Measurements from ENCODE around the gene PCDH15. TPM values are rescaled to one million over a fixed set of nuclear protein-coding genes. Genes with fewer than 3 reads are reported as not detected.

The PCDH15 gene
- total RNA-seq, 4 donors from 2014 or later = 0.14 to 0.48 (median 0.37) TPM; not detected in 1

DNA sequence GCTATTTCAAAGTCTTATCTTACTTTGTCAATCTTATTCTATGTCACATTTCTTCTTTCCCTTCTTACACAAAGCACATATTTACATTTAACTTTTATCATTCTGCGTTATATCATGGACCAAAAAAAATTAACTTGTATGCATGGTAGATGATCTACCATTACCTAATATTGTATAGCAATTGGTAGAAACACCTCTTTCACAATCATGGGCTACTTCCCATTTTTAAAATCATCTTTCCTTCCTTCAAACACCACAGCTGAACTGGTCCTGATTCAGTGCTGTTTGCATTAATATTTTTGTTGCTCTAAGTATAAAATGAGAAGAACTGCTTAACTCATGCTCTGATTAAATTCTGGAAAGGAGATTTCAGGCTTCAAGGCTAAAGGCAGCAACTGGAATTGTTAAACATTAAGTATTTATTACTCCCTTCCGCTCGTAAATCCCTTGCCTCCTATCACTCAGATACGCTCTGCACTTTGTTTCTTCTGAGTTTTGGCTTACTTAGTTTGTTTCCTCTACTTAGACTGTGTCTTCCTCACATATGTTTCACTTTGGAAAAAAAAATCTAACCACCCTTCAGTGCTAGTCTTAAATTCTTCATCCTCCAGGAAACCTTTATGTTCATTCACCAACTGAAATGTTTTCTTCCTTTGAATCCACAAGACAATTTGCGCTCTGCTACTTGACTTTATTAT lies 901.4 kb downstream of the PCDH15 start:
- DNase-seq = no peak
- H3K4me1 ChIP-seq = peaks cover 0 to 8% (median 3%) of the 10 kb centered on the region in 4 donors
- H3K36me3 ChIP-seq = no peaks in the 10 kb centered on the region
- intact Hi-C loops (cut with DNase I; ENCODE audit: low total_unique reads) (no loop called here), in situ Hi-C loops (cut with MboI; ENCODE audit: low pct_ligation_motif_present in 1 of 4, low pct_unique_long_range_greater_than_20kb in 1 of 4, low sequenced_read_pairs in 3 of 4) (no loop called here)
- 32 to 39% methylated on average over 5 of the region's 5 CpGs for WGBS, 2 donors (ENCODE audit: low coverage in 1 of 2)
- no peak overlapping the region for H3K27ac ChIP-seq
- H3K4me3 ChIP-seq = no peak overlapping the region
- no peaks in the 10 kb centered on the region for H3K9me3 ChIP-seq
- TF ChIP-seq POLR2AphosphoS5 (IDR thresholded peaks at IDR 0.05) (no peak), EP300 (IDR thresholded peaks at IDR 0.05; ENCODE audit: low read depth) (no peak)
- TF ChIP-seq, protein P1, sequence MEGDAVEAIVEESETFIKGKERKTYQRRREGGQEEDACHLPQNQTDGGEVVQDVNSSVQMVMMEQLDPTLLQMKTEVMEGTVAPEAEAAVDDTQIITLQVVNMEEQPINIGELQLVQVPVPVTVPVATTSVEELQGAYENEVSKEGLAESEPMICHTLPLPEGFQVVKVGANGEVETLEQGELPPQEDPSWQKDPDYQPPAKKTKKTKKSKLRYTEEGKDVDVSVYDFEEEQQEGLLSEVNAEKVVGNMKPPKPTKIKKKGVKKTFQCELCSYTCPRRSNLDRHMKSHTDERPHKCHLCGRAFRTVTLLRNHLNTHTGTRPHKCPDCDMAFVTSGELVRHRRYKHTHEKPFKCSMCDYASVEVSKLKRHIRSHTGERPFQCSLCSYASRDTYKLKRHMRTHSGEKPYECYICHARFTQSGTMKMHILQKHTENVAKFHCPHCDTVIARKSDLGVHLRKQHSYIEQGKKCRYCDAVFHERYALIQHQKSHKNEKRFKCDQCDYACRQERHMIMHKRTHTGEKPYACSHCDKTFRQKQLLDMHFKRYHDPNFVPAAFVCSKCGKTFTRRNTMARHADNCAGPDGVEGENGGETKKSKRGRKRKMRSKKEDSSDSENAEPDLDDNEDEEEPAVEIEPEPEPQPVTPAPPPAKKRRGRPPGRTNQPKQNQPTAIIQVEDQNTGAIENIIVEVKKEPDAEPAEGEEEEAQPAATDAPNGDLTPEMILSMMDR (IDR thresholded peaks at IDR 0.05) = no peak
- H3K27me3 ChIP-seq = no peaks in the 10 kb centered on the region

DNA sequence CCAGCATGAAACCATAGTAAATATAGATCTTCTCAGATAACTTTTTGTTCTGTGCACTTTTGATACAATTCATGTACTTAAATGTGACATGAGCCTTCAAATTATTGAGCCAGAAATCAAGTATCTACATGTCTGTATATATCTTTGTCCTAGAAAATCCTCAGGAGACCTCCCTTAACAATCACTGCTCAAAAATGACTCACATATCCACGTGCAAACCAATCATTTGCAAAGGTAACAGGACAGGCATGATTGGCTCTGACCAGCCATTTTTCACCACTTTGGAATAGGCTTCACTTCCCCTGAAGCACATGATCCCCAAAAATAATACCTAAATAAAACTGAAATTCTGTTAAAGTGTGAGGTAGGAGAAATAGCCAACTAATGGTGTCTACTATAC lies 902.5 kb downstream of the PCDH15 start:
- TF ChIP-seq EP300 (IDR thresholded peaks at IDR 0.05; ENCODE audit: low read depth) (no peak), POLR2A (IDR thresholded peaks at IDR 0.05) (no peak)
- TF ChIP-seq, protein P1 (IDR thresholded peaks at IDR 0.05) = no peak
- Histone ChIP-seq H3K27me3 (no peaks in the 10 kb centered on the region), H3K36me3 (no peaks in the 10 kb centered on the region), H3K9me3 (no peaks in the 10 kb centered on the region), H3K27ac (no peak overlapping the region), H3K4me1 (peaks cover 0 to 8% (median 3%) of the 10 kb centered on the region in 4 donors), H3K4me3 (no peak overlapping the region)
- intact Hi-C loops (cut with DNase I; ENCODE audit: low total_unique reads) = no loop called here
- in situ Hi-C loops (cut with MboI; ENCODE audit: low pct_ligation_motif_present in 1 of 4, low pct_unique_long_range_greater_than_20kb in 1 of 4, low sequenced_read_pairs in 3 of 4) = no loop called here
- no peak for DNase-seq
- 32 to 40% methylated on average over 1 of the region's 1 CpG for WGBS, 2 donors (ENCODE audit: low coverage in 1 of 2)

DNA sequence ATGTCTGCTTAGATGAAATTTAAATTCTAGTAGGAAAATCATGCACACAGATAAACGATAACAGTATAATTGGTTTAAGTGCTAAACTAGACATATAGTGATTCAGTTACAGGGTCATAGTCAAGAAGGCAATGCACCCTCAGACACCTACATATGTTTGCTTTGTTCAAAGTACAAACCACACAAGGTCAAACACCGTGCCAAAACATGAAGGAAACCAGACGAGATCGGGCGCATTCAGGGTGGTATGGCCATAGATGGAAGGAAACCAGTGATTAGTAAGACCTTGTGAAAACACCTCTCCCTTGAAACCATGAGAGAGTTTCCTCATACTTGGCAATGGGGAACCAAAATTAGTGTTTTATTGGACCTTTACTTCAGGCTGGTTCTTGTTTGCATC lies 906.9 kb downstream of the PCDH15 start:
- TF ChIP-seq, protein P1 (IDR thresholded peaks at IDR 0.05) = no peak
- no peak for TF ChIP-seq POLR2AphosphoS5 (IDR thresholded peaks at IDR 0.05)
- TF ChIP-seq POLR2A (IDR thresholded peaks at IDR 0.05) = no peak
- TF ChIP-seq EP300 (IDR thresholded peaks at IDR 0.05; ENCODE audit: low read depth) = no peak
- in situ Hi-C loops (cut with MboI; ENCODE audit: low pct_ligation_motif_present in 1 of 4, low pct_unique_long_range_greater_than_20kb in 1 of 4, low sequenced_read_pairs in 3 of 4) = no loop called here
- no peaks in the 10 kb centered on the region for H3K27me3 ChIP-seq
- no peaks in the 10 kb centered on the region for H3K9me3 ChIP-seq
- WGBS, 2 donors (ENCODE audit: low coverage in 1 of 2) = 27 to 40% methylated on average over 5 of the region's 5 CpGs
- no peaks in the 10 kb centered on the region for H3K36me3 ChIP-seq
- H3K4me3 ChIP-seq = no peak overlapping the region
- no peak overlapping the region for H3K27ac ChIP-seq
- peaks cover 0 to under 1% (median 0%) of the 10 kb centered on the region in 4 donors for H3K4me1 ChIP-seq
- DNase-seq = no peak
- intact Hi-C loops (cut with DNase I; ENCODE audit: low total_unique reads) = no loop called here

DNA sequence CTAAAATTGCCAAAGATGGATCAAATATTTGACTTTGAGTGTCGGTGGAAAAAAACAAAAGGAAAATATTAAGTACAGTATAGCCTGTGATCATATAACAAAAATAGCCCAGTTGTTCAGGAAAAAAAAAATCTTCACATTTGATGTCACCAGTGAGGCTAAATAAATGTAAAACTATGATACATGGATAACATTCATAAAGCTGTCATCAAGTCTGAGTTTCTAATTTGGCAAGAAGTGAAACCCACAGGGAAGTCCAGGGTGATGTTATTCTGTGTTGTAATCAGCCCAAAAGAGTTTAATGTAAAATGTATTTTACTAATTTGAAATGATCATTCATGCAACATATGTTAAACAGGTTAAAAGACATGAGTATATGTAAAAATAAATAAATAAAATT lies 908.0 kb downstream of the PCDH15 start:
- WGBS, 2 donors (ENCODE audit: low coverage in 1 of 2) = 91% methylated on average over 1 of the region's 1 CpG
- Histone ChIP-seq H3K4me3 (no peak overlapping the region), H3K9me3 (no peaks in the 10 kb centered on the region), H3K27ac (no peak overlapping the region), H3K4me1 (no peaks in the 10 kb centered on the region), H3K36me3 (no peaks in the 10 kb centered on the region), H3K27me3 (no peaks in the 10 kb centered on the region)
- in situ Hi-C loops (cut with MboI; ENCODE audit: low pct_ligation_motif_present in 1 of 4, low pct_unique_long_range_greater_than_20kb in 1 of 4, low sequenced_read_pairs in 3 of 4) (no loop called here), intact Hi-C loops (cut with DNase I; ENCODE audit: low total_unique reads) (no loop called here)
- DNase-seq = no peak
- TF ChIP-seq POLR2AphosphoS5 (IDR thresholded peaks at IDR 0.05) (no peak), POLR2A (IDR thresholded peaks at IDR 0.05) (no peak), EP300 (IDR thresholded peaks at IDR 0.05; ENCODE audit: low read depth) (no peak)
- TF ChIP-seq, protein P1 (IDR thresholded peaks at IDR 0.05) = no peak
